Keratinocyte (primary cell): ENCODE results near the gene LDLRAD4. TPM values are rescaled to one million over a fixed set of nuclear protein-coding genes. Genes with fewer than 3 reads are reported as not detected.

Source experiments
- DNase-seq: peaks from one replicate; pipeline ENCODE4 v3.0.0-alpha.2; 2011; ENCODE audit warnings: low read depth, missing footprints, low spot score
- FAIRE-seq: peaks from 2 replicates; lab custom pipeline; 2011; peaks lifted over from hg19 to GRCh38; lab: Jason Lieb, UNC
- H2AFZ ChIP-seq: 2 replicates; pipeline ENCODE4 v1.6.0; 2012; ENCODE audit warnings: low read length, control low read depth, inconsistent platforms; ENCODE audit not compliant: control insufficient read depth
- H3K27ac ChIP-seq: 2 replicates; pipeline ENCODE4 v1.5.1; 2011; ENCODE audit warnings: low read length; ENCODE audit not compliant: control insufficient read depth, insufficient read depth
- H3K27me3 ChIP-seq: 3 replicates; pipeline ENCODE4 v1.6.0; 2011; ENCODE audit warnings: low read length; ENCODE audit not compliant: control insufficient read depth, insufficient read depth; ENCODE audit errors: extremely low read depth
- H3K36me3 ChIP-seq, 2 experiments: 2 replicates in 1 of 2; 3 replicates in 1 of 2; pipeline ENCODE4 v1.5.1; 2011; ENCODE audit warnings: low read length in 2 of 2, mild to moderate bottlenecking in 1 of 2; ENCODE audit not compliant: control insufficient read depth in 2 of 2, insufficient read depth in 2 of 2; ENCODE audit errors: extremely low read depth in 1 of 2
- H3K4me1 ChIP-seq: 3 replicates; pipeline ENCODE4 v1.5.1; 2011; ENCODE audit warnings: low read length; ENCODE audit not compliant: control insufficient read depth, insufficient read depth; ENCODE audit errors: extremely low read depth
- H3K4me2 ChIP-seq: 3 replicates; pipeline ENCODE4 v1.6.0; 2011; ENCODE audit warnings: low read depth, low read length; ENCODE audit not compliant: control insufficient read depth, insufficient read depth; ENCODE audit errors: extremely low read depth
- H3K4me3 ChIP-seq, 3 experiments: fragments of 200-600 bp in 1 of 3; sonication (generic) in 1 of 3; 2 replicates in 2 of 3; 3 replicates in 1 of 3; pipeline ENCODE4 v1.5.1; 2011 to 2016; ENCODE audit warnings: low read length in 3 of 3, mild to moderate bottlenecking in 3 of 3, control low read depth in 2 of 3, inconsistent platforms in 1 of 3, low read depth in 1 of 3, mixed read lengths in 1 of 3, mixed run types in 1 of 3, moderate library complexity in 1 of 3; ENCODE audit not compliant: control insufficient read depth in 2 of 3, insufficient read depth in 2 of 3; ENCODE audit errors: extremely low read depth in 1 of 3
- H3K79me2 ChIP-seq: 2 replicates; pipeline ENCODE4 v1.6.0; 2012; ENCODE audit warnings: low read length; ENCODE audit not compliant: control insufficient read depth, insufficient read depth
- H3K9ac ChIP-seq: 3 replicates; pipeline ENCODE4 v1.6.0; 2011; ENCODE audit warnings: low read length; ENCODE audit not compliant: control insufficient read depth, insufficient read depth; ENCODE audit errors: extremely low read depth
- H3K9me1 ChIP-seq: 3 replicates; pipeline ENCODE4 v1.6.0; 2011; ENCODE audit warnings: low read length; ENCODE audit not compliant: control insufficient read depth, insufficient read depth; ENCODE audit errors: extremely low read depth
- H3K9me3 ChIP-seq: 2 replicates; pipeline ENCODE4 v1.5.1; 2012; ENCODE audit warnings: low read depth, low read length; ENCODE audit not compliant: control insufficient read depth
- H4K20me1 ChIP-seq: 3 replicates; pipeline ENCODE4 v1.6.0; 2011; ENCODE audit warnings: low read length; ENCODE audit not compliant: control insufficient read depth, insufficient read depth; ENCODE audit errors: extremely low read depth
- EZH2 ChIP-seq: IDR thresholded peaks from one replicate; pipeline ENCODE4 v1.6.1; 2012; ENCODE audit warnings: inconsistent platforms, mild to moderate bottlenecking, low read length, moderate library complexity
- dilution Hi-C: fragments of 300-500 bp; cut with MboI; formaldehyde crosslinking; loops from one replicate; pipeline ENCODE4 v1.7.0; 2020; ENCODE audit warnings: low sequenced_read_pairs; ENCODE audit not compliant: extremely low pct_ligation_motif_present
- polyA plus RNA-seq, 5 experiments: library from polyadenylated mRNA; depleted of rRNA in 3 of 5; stranded (reverse) in 3 of 5; stranded (forward) in 1 of 5; unstranded in 1 of 5; fragments of >200 nt; gene quantifications; 1 replicate in 1 of 5; 2 replicates in 3 of 5; 3 replicates in 1 of 5; pipeline versions ENCODE4 v1.2.1 to v1.2.3, GENCODE V29; 2011 to 2012; ENCODE audit warnings: missing spikeins in 2 of 5, low read depth in 1 of 5, low replicate concordance in 1 of 5
- TF ChIP-seq, protein P1 (sequence below), 3 experiments: IDR thresholded peaks in 1 of 3; conservative IDR thresholded peaks in 1 of 3; optimal IDR thresholded peaks in 1 of 3; 2 replicates in 2 of 3; 3 replicates in 1 of 3; pipeline versions ENCODE3 to v1.5.1; 2011; ENCODE audit warnings: low read length in 3 of 3, mild to moderate bottlenecking in 3 of 3, moderate library complexity in 2 of 3, control low read depth in 1 of 3, inconsistent platforms in 1 of 3; ENCODE audit not compliant: insufficient read depth in 2 of 3; ENCODE audit errors: extremely low read depth in 1 of 3

The LDLRAD4 gene
- polyA plus RNA-seq, 1 donor (not counting 4 experiments of a cell fraction or from before 2014, with no cell fraction given): not detected

- Histone ChIP-seq H3K4me2 (no peak overlapping the region), H3K27ac (no peak overlapping the region), H3K9me3 (no peaks in the 10 kb centered on the region), H3K79me2 (no peaks in the 10 kb centered on the region), H3K9me1 (no peaks in the 10 kb centered on the region), H3K4me3 (no peak overlapping the region), H3K27me3 (no peaks in the 10 kb centered on the region), H2AFZ (no peak overlapping the region), H3K4me1 (no peaks in the 10 kb centered on the region), H3K36me3 (no peaks in the 10 kb centered on the region), H4K20me1 (no peaks in the 10 kb centered on the region), H3K9ac (no peak overlapping the region)
- no peak for DNase-seq
- dilution Hi-C loops: no loop called here
- TF ChIP-seq, protein P1, sequence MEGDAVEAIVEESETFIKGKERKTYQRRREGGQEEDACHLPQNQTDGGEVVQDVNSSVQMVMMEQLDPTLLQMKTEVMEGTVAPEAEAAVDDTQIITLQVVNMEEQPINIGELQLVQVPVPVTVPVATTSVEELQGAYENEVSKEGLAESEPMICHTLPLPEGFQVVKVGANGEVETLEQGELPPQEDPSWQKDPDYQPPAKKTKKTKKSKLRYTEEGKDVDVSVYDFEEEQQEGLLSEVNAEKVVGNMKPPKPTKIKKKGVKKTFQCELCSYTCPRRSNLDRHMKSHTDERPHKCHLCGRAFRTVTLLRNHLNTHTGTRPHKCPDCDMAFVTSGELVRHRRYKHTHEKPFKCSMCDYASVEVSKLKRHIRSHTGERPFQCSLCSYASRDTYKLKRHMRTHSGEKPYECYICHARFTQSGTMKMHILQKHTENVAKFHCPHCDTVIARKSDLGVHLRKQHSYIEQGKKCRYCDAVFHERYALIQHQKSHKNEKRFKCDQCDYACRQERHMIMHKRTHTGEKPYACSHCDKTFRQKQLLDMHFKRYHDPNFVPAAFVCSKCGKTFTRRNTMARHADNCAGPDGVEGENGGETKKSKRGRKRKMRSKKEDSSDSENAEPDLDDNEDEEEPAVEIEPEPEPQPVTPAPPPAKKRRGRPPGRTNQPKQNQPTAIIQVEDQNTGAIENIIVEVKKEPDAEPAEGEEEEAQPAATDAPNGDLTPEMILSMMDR (optimal IDR thresholded peaks at IDR 0.05 in 1 of 3, IDR thresholded peaks at IDR 0.05 in 1 of 3, conservative IDR thresholded peaks at IDR 0.05 in 1 of 3; ENCODE audit: extremely low read depth in 1 of 3, insufficient read depth in 2 of 3, low read length in 3 of 3): no peak
- no peak for TF ChIP-seq EZH2
- no peak for FAIRE-seq
Measured at GRCh38 chr18:13276530-13277520, 58.3 kb downstream of the LDLRAD4 start.

DNA sequence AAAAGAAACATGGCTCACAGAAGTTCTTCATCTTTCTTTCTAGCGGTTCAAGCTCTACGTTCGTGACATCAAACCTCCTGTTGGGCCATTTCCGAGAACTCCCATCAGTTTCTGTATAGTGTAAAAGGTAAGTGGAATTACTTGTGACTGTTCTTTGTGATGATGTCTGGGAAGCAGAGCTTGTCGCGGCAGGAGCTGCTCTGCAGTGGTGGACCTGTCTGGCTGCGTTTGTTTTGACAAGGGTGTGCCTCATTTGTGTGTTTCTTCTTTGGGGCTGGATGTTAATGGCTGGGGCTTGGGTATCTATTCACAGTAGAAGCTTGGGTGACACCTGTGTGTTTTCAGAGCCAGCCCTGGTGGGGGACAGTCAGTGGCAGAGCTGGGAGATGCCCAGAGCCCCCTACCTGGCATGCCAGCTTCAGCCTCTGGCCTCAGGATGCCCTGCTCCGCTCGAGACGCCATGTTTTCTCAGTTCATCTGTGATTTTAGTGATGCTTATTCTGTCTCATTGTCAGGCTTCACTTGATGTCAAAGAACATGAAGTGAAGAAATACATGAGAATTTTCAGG lies 59.6 kb downstream of the LDLRAD4 start:
- H3K9me1 ChIP-seq: no peaks in the 10 kb centered on the region
- H3K4me1 ChIP-seq: no peaks in the 10 kb centered on the region
- no peaks in the 10 kb centered on the region for H3K27me3 ChIP-seq
- no peak overlapping the region for H3K9ac ChIP-seq
- no peak for TF ChIP-seq EZH2
- TF ChIP-seq, protein P1 (optimal IDR thresholded peaks at IDR 0.05 in 1 of 3, IDR thresholded peaks at IDR 0.05 in 1 of 3, conservative IDR thresholded peaks at IDR 0.05 in 1 of 3; ENCODE audit: extremely low read depth in 1 of 3, insufficient read depth in 2 of 3, low read length in 3 of 3): no peak
- no peaks in the 10 kb centered on the region for H3K9me3 ChIP-seq
- no peak overlapping the region for H3K27ac ChIP-seq
- no peak for DNase-seq
- dilution Hi-C loops: no loop called here
- no peaks in the 10 kb centered on the region for H3K79me2 ChIP-seq
- no peaks in the 10 kb centered on the region for H4K20me1 ChIP-seq
- no peak for FAIRE-seq
- no peaks in the 10 kb centered on the region for H3K36me3 ChIP-seq
- H2AFZ ChIP-seq: no peak overlapping the region
- H3K4me2 ChIP-seq: no peak overlapping the region
- no peak overlapping the region for H3K4me3 ChIP-seq
